IMR-90 (cell line): ENCODE results near the gene CHMP1B. TPM values are rescaled to one million over a fixed set of nuclear protein-coding genes. Genes with fewer than 3 reads are reported as not detected.

ENCODE experiments used
- ATAC-seq: fragments of 200-7000 bp; cut with Tn5 transposase; 2 replicates; pipeline ENCODE4 v1.9.1; 2020; ENCODE audit warnings: low read depth, mild to moderate bottlenecking, moderate library complexity
- BruUV-seq: library from RNA; stranded (reverse); fragments of 400-500 nt; replicated peaks from 2 replicates; lab custom pipeline; 2021; lab: Mats Ljungman, UMichigan
- CTCF ChIA-PET: fragments of 300-600 bp; formaldehyde crosslinking; extraction: SDS; loops from one replicate; lab custom pipeline; 2021; ENCODE audit warnings: antibody characterized with exemption; lab: Yijun Ruan, JAX
- POLR2A ChIA-PET: fragments of 300-600 bp; sonication (Branson Sonifier 250); formaldehyde crosslinking; loops from one replicate; lab custom pipeline; 2022; ENCODE audit warnings: antibody characterized with exemption; ENCODE audit not compliant: unreplicated experiment; lab: Charles Lee
- DNase-seq: peaks from one replicate; pipeline ENCODE4 v3.0.0; 2013
- H2AFZ ChIP-seq: replicated peaks from 2 replicates; pipeline ENCODE3; 2013; ENCODE audit warnings: low read length, mild to moderate bottlenecking; ENCODE audit not compliant: poor library complexity
- H2AK5ac ChIP-seq: 2 replicates; pipeline ENCODE4 v1.6.1; 2013; ENCODE audit warnings: low read depth, low read length, inconsistent platforms
- H2AK9ac ChIP-seq: replicated peaks from 2 replicates; pipeline ENCODE3; 2013; ENCODE audit warnings: mild to moderate bottlenecking, low read depth, low read length, moderate library complexity; ENCODE audit not compliant: poor library complexity
- H2BK120ac ChIP-seq: 2 replicates; pipeline ENCODE4 v1.6.1; 2013; ENCODE audit warnings: low read depth, low read length, inconsistent platforms
- H2BK15ac ChIP-seq: 3 replicates; pipeline ENCODE4 v1.6.1; 2013; ENCODE audit warnings: low read depth, low read length, inconsistent platforms
- H2BK20ac ChIP-seq: 2 replicates; pipeline ENCODE4 v1.6.1; 2013; ENCODE audit warnings: low read depth, mild to moderate bottlenecking, inconsistent platforms, low read length, moderate library complexity
- H2BK5ac ChIP-seq: 2 replicates; pipeline ENCODE4 v1.6.1; 2013; ENCODE audit warnings: mild to moderate bottlenecking, low read depth, low read length, inconsistent platforms; ENCODE audit not compliant: poor library complexity, severe bottlenecking
- H3K14ac ChIP-seq: replicated peaks from 2 replicates; pipeline ENCODE4 v1.6.1; 2013; ENCODE audit warnings: low read depth, low read length, inconsistent platforms
- H3K18ac ChIP-seq: 2 replicates; pipeline ENCODE4 v1.6.1; 2013; ENCODE audit warnings: low read depth, low read length, control low read depth
- H3K23ac ChIP-seq: 2 replicates; pipeline ENCODE4 v1.6.1; 2013; ENCODE audit warnings: low read depth, low read length, inconsistent platforms
- H3K27ac ChIP-seq: 2 replicates; pipeline ENCODE4 v1.5.1; 2013; ENCODE audit warnings: mild to moderate bottlenecking, control low read depth, low read length; ENCODE audit not compliant: insufficient read depth
- H3K27me3 ChIP-seq: 2 replicates; pipeline ENCODE4 v1.6.1; 2013; ENCODE audit warnings: low read length; ENCODE audit not compliant: control insufficient read depth, insufficient read depth
- H3K36me3 ChIP-seq: 2 replicates; pipeline ENCODE4 v1.6.1; 2013; ENCODE audit warnings: low read length, mixed read lengths; ENCODE audit not compliant: control insufficient read depth, insufficient read depth
- H3K4ac ChIP-seq: 2 replicates; pipeline ENCODE4 v1.6.1; 2013; ENCODE audit warnings: low read depth, low read length, inconsistent platforms
- H3K4me1 ChIP-seq: 2 replicates; pipeline ENCODE4 v1.6.1; 2013; ENCODE audit warnings: low read length, mixed read lengths; ENCODE audit not compliant: control insufficient read depth, insufficient read depth
- H3K4me2 ChIP-seq: 2 replicates; pipeline ENCODE4 v1.6.1; 2013; ENCODE audit warnings: low read depth, mild to moderate bottlenecking, control low read depth, low read length, moderate library complexity
- H3K4me3 ChIP-seq: 2 replicates; pipeline ENCODE4 v1.5.1; 2013; ENCODE audit warnings: low read depth, mild to moderate bottlenecking, control low read depth, low read length, moderate library complexity; ENCODE audit not compliant: insufficient read depth
- H3K56ac ChIP-seq: 2 replicates; pipeline ENCODE4 v1.6.1; 2013; ENCODE audit warnings: low read length, inconsistent platforms; ENCODE audit not compliant: insufficient read depth; ENCODE audit errors: extremely low read depth
- H3K79me1 ChIP-seq, 2 experiments: 2 replicates each; pipeline ENCODE4 v1.6.1; 2013; ENCODE audit warnings: low read length in 2 of 2, inconsistent platforms in 1 of 2, low read depth in 1 of 2
- H3K9ac ChIP-seq: 2 replicates; pipeline ENCODE4 v1.6.1; 2013; ENCODE audit warnings: low read depth, low read length, control low read depth
- H3K9me1 ChIP-seq: 2 replicates; pipeline ENCODE4 v1.6.1; 2013; ENCODE audit warnings: low read length, inconsistent platforms; ENCODE audit not compliant: insufficient read depth
- H3K9me3 ChIP-seq: 2 replicates; pipeline ENCODE4 v1.6.1; 2013; ENCODE audit warnings: low read length; ENCODE audit not compliant: control insufficient read depth, insufficient read depth
- H4K20me1 ChIP-seq: 2 replicates; pipeline ENCODE4 v1.6.1; 2013; ENCODE audit warnings: low read length, inconsistent platforms; ENCODE audit not compliant: insufficient read depth
- H4K5ac ChIP-seq: 2 replicates; pipeline ENCODE4 v1.6.1; 2013; ENCODE audit warnings: mild to moderate bottlenecking, low read depth, low read length, control low read depth
- H4K8ac ChIP-seq, 2 experiments: 2 replicates each; pipeline ENCODE4 v1.6.1; 2013; ENCODE audit warnings: low read depth in 2 of 2, low read length in 2 of 2, control low read depth in 1 of 2, inconsistent platforms in 1 of 2
- H4K91ac ChIP-seq: 2 replicates; pipeline ENCODE4 v1.6.1; 2013; ENCODE audit warnings: low read depth, low read length, inconsistent platforms; ENCODE audit not compliant: insufficient read depth
- BHLHE40 ChIP-seq: fragments of 150-350 bp; IDR thresholded peaks from 2 replicates; pipeline ENCODE4 v1.6.1; 2016; ENCODE audit warnings: mild to moderate bottlenecking, low read depth, low read length
- CHD1 ChIP-seq: IDR thresholded peaks from 2 replicates; pipeline ENCODE4 v1.6.1; 2012; ENCODE audit warnings: low read depth, low read length, improper control_type of control experiment
- FOS ChIP-seq: fragments of 150-350 bp; IDR thresholded peaks from 2 replicates; pipeline ENCODE4 v1.6.1; 2016; ENCODE audit warnings: low read depth, low read length
- MXI1 ChIP-seq: IDR thresholded peaks from 2 replicates; pipeline ENCODE4 v1.6.1; 2012; ENCODE audit warnings: low read depth, mild to moderate bottlenecking, low read length, moderate library complexity, borderline replicate concordance
- NFE2L2 ChIP-seq: fragments of 150-350 bp; IDR thresholded peaks from 2 replicates; pipeline ENCODE4 v1.6.1; 2016; ENCODE audit warnings: low read depth, mild to moderate bottlenecking, low read length
- POLR2A ChIP-seq: IDR thresholded peaks from 2 replicates; pipeline ENCODE4 v1.6.1; 2012; ENCODE audit warnings: mild to moderate bottlenecking, low read depth, low read length
- RAD21 ChIP-seq: IDR thresholded peaks from 2 replicates; pipeline ENCODE4 v1.6.1; 2012; ENCODE audit warnings: low read length, improper control_type of control experiment
- RCOR1 ChIP-seq: IDR thresholded peaks from 2 replicates; pipeline ENCODE4 v1.6.1; 2012; ENCODE audit warnings: mild to moderate bottlenecking, low read length, improper control_type of control experiment; ENCODE audit not compliant: insufficient replicate concordance
- SMC3 ChIP-seq: fragments of 150-350 bp; IDR thresholded peaks from 2 replicates; pipeline ENCODE4 v1.6.1; 2016; ENCODE audit warnings: low read depth, mild to moderate bottlenecking, antibody characterized with exemption, low read length, moderate library complexity
- WGBS, 2 experiments: methylation state at CpG; one replicate each; pipeline versions ENCODE4 v1.1.5 to v1.1.7; 2013; ENCODE audit warnings: missing lambda C conversion rate in 2 of 2; ENCODE audit not compliant: insufficient read length in 1 of 2; ENCODE audit errors: extremely low coverage in 2 of 2; 5-methylcytosine and 5-hydroxymethylcytosine counted together
- dilution Hi-C: fragments of 300-500 bp; cut with HindIII; formaldehyde crosslinking; loops from one replicate; pipeline ENCODE4 v1.14.3; 2018; ENCODE audit warnings: low sequenced_read_pairs; ENCODE audit not compliant: unreplicated experiment
- in situ Hi-C: fragments of 300-500 bp; cut with MboI; formaldehyde crosslinking; loops from 3 replicates; pipeline ENCODE4 v1.14.3; 2019; ENCODE audit warnings: low sequenced_read_pairs, inconsistent platforms, mixed read lengths
- intact Hi-C: fragments of 100-400 bp; cut with micrococcal nuclease; formaldehyde crosslinking; loops from 2 replicates; pipeline ENCODE4 v1.10.0; 2022
- polyA plus RNA-seq, 3 experiments: library from polyadenylated mRNA; depleted of rRNA; stranded (reverse); fragments of >200 nt; gene quantifications; 2 replicates each; pipeline ENCODE4 v1.2.3, GENCODE V29; 2012; ENCODE audit warnings: low replicate concordance in 1 of 3
- total RNA-seq: library from RNA; depleted of rRNA; stranded (reverse); fragments of >200 nt; gene quantifications from 2 replicates; pipeline ENCODE4 v1.2.3, GENCODE V29; 2012
- TF ChIP-seq, protein P1 (sequence below): conservative IDR thresholded peaks from 2 replicates; pipeline ENCODE4 v1.5.1; 2012; ENCODE audit warnings: mild to moderate bottlenecking, low read depth, low read length, improper control_type of control experiment
- TF ChIP-seq, protein P2 (sequence below): fragments of 150-350 bp; IDR thresholded peaks from 2 replicates; pipeline ENCODE4 v1.6.1; 2016; ENCODE audit warnings: low read depth, mild to moderate bottlenecking, low read length, moderate library complexity, borderline replicate concordance

The CHMP1B gene
- total and polyA plus RNA-seq, 2 of the 4 experiments (the other 2 are of a cell fraction), result 21.1 to 39.4 TPM

DNA sequence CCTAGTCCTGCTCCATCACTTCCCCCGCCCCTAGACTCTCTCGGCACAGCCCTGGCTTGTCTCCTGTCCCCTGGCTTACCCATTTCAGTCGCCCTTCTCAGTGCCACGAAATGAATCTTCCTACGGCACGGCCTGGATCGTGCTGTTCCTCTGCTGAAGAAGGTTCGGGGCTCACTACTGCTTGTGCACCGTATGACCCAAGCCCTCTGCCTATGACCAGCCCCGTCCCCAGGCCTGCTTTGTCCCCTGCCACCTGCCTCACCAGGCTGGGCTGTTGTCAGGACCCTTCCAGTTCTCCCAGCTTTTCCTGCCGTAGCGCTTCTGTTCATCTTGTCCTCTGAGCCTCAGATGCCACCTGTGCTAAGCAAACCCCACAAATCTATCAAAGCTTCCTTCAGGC lies 13.9 kb downstream of the CHMP1B start:
- Histone ChIP-seq H2AK5ac (no peak overlapping the region), H2BK20ac (no peak overlapping the region), H2BK120ac (no peak overlapping the region), H3K23ac (no peak overlapping the region), H3K4me1 (peaks cover 6% of the 10 kb centered on the region), H2BK15ac (no peak overlapping the region), H3K9me1 (no peaks in the 10 kb centered on the region; the same call in 1 of the 2 replicates), H3K9me3 (no peaks in the 10 kb centered on the region), H3K14ac (no peak overlapping the region), H4K8ac (no peak overlapping the region), H2AK9ac (no peak overlapping the region), H4K5ac (no peak overlapping the region), H3K36me3 (no peaks in the 10 kb centered on the region), H3K4me3 (no peak overlapping the region), H3K79me1 (no peaks in the 10 kb centered on the region), H3K9ac (no peak overlapping the region), H2AFZ (no peak overlapping the region), H2BK5ac (no peak overlapping the region), H3K4ac (no peak overlapping the region), H3K18ac (no peak overlapping the region), H3K27ac (no peak overlapping the region), H4K20me1 (no peaks in the 10 kb centered on the region), H3K27me3 (no peaks in the 10 kb centered on the region), H3K4me2 (no peak overlapping the region), H4K91ac (no peak overlapping the region), H3K56ac (no peak overlapping the region)
- POLR2A ChIA-PET, result no interaction called here
- DNase-seq, result no peak
- CTCF ChIA-PET, result no interaction called here
- no TSS peak for BruUV-seq
- WGBS, 2 experiments, result no CpG with 5 or more reads among the region's 12 CpGs
- ATAC-seq, result no peak
- dilution Hi-C loops, result no loop called here
- in situ Hi-C loops, result no loop called here
- intact Hi-C loops, result no loop called here
- TF ChIP-seq, protein P1, sequence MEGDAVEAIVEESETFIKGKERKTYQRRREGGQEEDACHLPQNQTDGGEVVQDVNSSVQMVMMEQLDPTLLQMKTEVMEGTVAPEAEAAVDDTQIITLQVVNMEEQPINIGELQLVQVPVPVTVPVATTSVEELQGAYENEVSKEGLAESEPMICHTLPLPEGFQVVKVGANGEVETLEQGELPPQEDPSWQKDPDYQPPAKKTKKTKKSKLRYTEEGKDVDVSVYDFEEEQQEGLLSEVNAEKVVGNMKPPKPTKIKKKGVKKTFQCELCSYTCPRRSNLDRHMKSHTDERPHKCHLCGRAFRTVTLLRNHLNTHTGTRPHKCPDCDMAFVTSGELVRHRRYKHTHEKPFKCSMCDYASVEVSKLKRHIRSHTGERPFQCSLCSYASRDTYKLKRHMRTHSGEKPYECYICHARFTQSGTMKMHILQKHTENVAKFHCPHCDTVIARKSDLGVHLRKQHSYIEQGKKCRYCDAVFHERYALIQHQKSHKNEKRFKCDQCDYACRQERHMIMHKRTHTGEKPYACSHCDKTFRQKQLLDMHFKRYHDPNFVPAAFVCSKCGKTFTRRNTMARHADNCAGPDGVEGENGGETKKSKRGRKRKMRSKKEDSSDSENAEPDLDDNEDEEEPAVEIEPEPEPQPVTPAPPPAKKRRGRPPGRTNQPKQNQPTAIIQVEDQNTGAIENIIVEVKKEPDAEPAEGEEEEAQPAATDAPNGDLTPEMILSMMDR, result no peak
- TF ChIP-seq MXI1, result no peak
- no peak for TF ChIP-seq CHD1
- TF ChIP-seq SMC3, result no peak
- TF ChIP-seq BHLHE40, result no peak
- TF ChIP-seq RAD21, result no peak
- TF ChIP-seq FOS, result no peak
- no peak for TF ChIP-seq RCOR1
- TF ChIP-seq NFE2L2, result no peak
- no peak for TF ChIP-seq POLR2A
- TF ChIP-seq, protein P2, sequence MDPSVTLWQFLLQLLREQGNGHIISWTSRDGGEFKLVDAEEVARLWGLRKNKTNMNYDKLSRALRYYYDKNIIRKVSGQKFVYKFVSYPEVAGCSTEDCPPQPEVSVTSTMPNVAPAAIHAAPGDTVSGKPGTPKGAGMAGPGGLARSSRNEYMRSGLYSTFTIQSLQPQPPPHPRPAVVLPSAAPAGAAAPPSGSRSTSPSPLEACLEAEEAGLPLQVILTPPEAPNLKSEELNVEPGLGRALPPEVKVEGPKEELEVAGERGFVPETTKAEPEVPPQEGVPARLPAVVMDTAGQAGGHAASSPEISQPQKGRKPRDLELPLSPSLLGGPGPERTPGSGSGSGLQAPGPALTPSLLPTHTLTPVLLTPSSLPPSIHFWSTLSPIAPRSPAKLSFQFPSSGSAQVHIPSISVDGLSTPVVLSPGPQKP, result no peak
